ENCODE data around the gene NFIA. TPM values are rescaled to one million over a fixed set of nuclear protein-coding genes. Genes with fewer than 3 reads are reported as not detected.
A peak's percentile ranks its signal among the peaks of the same experiment; 100 is the strongest.

NFIA gene
- polyA plus RNA-seq, 1 donor (not counting 4 experiments of a cell fraction or from before 2014, with no cell fraction given) = 14.7 TPM

DNA sequence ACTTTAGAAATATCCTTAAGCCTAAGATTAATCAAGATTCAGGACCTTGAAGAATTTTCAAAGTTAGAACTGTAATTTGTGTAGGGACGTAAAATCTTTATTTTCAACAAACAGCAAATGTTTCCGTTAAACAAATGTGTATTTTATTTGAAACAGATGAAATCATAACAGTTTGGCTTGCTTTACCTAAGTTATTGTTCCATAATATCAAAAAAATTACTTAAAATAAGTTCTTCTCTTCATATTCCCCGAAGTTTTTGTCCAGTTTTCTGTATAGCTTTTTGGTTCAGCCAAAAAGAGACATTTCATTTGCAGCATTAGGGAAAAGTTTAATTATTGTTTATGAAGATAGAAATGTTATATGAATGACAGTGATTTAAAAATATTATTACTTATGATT, 100.1 kb downstream of the NFIA start:
- FAIRE-seq (no peak), DNase-seq (ENCODE audit: low read depth, low spot score) (no peak)
- H3K36me3 ChIP-seq (ENCODE audit: control insufficient read depth in 2 of 2, extremely low read depth in 1 of 2, insufficient read depth in 2 of 2, low read length in 2 of 2) = no peaks in the 10 kb centered on the region
- TF ChIP-seq EZH2 (IDR thresholded peaks at IDR 0.05; ENCODE audit: low read length) (no peak), CTCF (optimal IDR thresholded peaks at IDR 0.05 in 1 of 3, IDR thresholded peaks at IDR 0.05 in 1 of 3, conservative IDR thresholded peaks at IDR 0.05 in 1 of 3; ENCODE audit: extremely low read depth in 1 of 3, insufficient read depth in 2 of 3, low read length in 3 of 3) (no peak)
- H3K27ac ChIP-seq (ENCODE audit: control insufficient read depth, insufficient read depth, low read length) = no peak overlapping the region
- no peaks in the 10 kb centered on the region for H3K27me3 ChIP-seq (ENCODE audit: control insufficient read depth, extremely low read depth, insufficient read depth, low read length)
- no peak overlapping the region for H2AFZ ChIP-seq (ENCODE audit: control insufficient read depth, low read length)
- H3K4me1 ChIP-seq (ENCODE audit: control insufficient read depth, extremely low read depth, insufficient read depth, low read length) = peaks cover 15% of the 10 kb centered on the region
- dilution Hi-C loops (cut with MboI; ENCODE audit: extremely low pct_ligation_motif_present, low sequenced_read_pairs) = no loop called here
- no peaks in the 10 kb centered on the region for H3K9me1 ChIP-seq (ENCODE audit: control insufficient read depth, extremely low read depth, insufficient read depth, low read length)
- no peaks in the 10 kb centered on the region for H4K20me1 ChIP-seq (ENCODE audit: control insufficient read depth, extremely low read depth, insufficient read depth, low read length)
- no peaks in the 10 kb centered on the region for H3K79me2 ChIP-seq (ENCODE audit: control insufficient read depth, insufficient read depth, low read length)
- no peak overlapping the region for H3K9ac ChIP-seq (ENCODE audit: control insufficient read depth, extremely low read depth, insufficient read depth, low read length)
- H3K9me3 ChIP-seq (ENCODE audit: control insufficient read depth, low read depth, low read length) = no peaks in the 10 kb centered on the region
- H3K4me2 ChIP-seq (ENCODE audit: control insufficient read depth, extremely low read depth, insufficient read depth, low read depth, low read length) = no peak overlapping the region
- no peak overlapping the region for H3K4me3 ChIP-seq (ENCODE audit: control insufficient read depth in 2 of 3, extremely low read depth in 1 of 3, insufficient read depth in 2 of 3, low read depth in 1 of 3, low read length in 3 of 3)

- peak overlapping the region; percentile 84 for H3K27ac ChIP-seq (ENCODE audit: control insufficient read depth, insufficient read depth, low read length)
- no peaks in the 10 kb centered on the region for H3K36me3 ChIP-seq (ENCODE audit: control insufficient read depth in 2 of 2, extremely low read depth in 1 of 2, insufficient read depth in 2 of 2, low read length in 2 of 2)
- no peak for TF ChIP-seq CTCF (optimal IDR thresholded peaks at IDR 0.05 in 1 of 3, IDR thresholded peaks at IDR 0.05 in 1 of 3, conservative IDR thresholded peaks at IDR 0.05 in 1 of 3; ENCODE audit: extremely low read depth in 1 of 3, insufficient read depth in 2 of 3, low read length in 3 of 3)
- no peak for TF ChIP-seq EZH2 (IDR thresholded peaks at IDR 0.05; ENCODE audit: low read length)
- dilution Hi-C loops (cut with MboI; ENCODE audit: extremely low pct_ligation_motif_present, low sequenced_read_pairs) = no loop called here
- H3K4me2 ChIP-seq (ENCODE audit: control insufficient read depth, extremely low read depth, insufficient read depth, low read depth, low read length) = peak overlapping the region; percentile 89
- H3K27me3 ChIP-seq (ENCODE audit: control insufficient read depth, extremely low read depth, insufficient read depth, low read length) = no peaks in the 10 kb centered on the region
- peak overlapping the region; percentile 2 to 59 (median 49) for H3K4me3 ChIP-seq (ENCODE audit: control insufficient read depth in 2 of 3, extremely low read depth in 1 of 3, insufficient read depth in 2 of 3, low read depth in 1 of 3, low read length in 3 of 3)
- peak overlapping the region; percentile 95 for H2AFZ ChIP-seq (ENCODE audit: control insufficient read depth, low read length)
- FAIRE-seq (peak; percentile 66), DNase-seq (ENCODE audit: low read depth, low spot score) (no peak)
- no peaks in the 10 kb centered on the region for H3K9me3 ChIP-seq (ENCODE audit: control insufficient read depth, low read depth, low read length)
- no peaks in the 10 kb centered on the region for H3K9me1 ChIP-seq (ENCODE audit: control insufficient read depth, extremely low read depth, insufficient read depth, low read length)
- H3K9ac ChIP-seq (ENCODE audit: control insufficient read depth, extremely low read depth, insufficient read depth, low read length) = peak overlapping the region; percentile 60
- H3K79me2 ChIP-seq (ENCODE audit: control insufficient read depth, insufficient read depth, low read length) = no peaks in the 10 kb centered on the region
- no peaks in the 10 kb centered on the region for H4K20me1 ChIP-seq (ENCODE audit: control insufficient read depth, extremely low read depth, insufficient read depth, low read length)
- H3K4me1 ChIP-seq (ENCODE audit: control insufficient read depth, extremely low read depth, insufficient read depth, low read length) = peaks cover 15% of the 10 kb centered on the region
These were observed 101.2 kb downstream of the NFIA start for GRCh38 chr1:61183471-61184039.
